Kidney (tissue), 14 donors: ENCODE measurements around the gene NECAB2. TPM values are rescaled to one million over a fixed set of nuclear protein-coding genes. Genes with fewer than 3 reads are reported as not detected.

Experiments
- DNase-seq, 5 donors: peaks; one replicate each; pipeline ENCODE4 v3.0.0-alpha.2; 2013 to 2020
- FAIRE-seq: peaks from 2 replicates; lab custom pipeline; 2012; peaks lifted over from hg19 to GRCh38; lab: Jason Lieb, UNC
- H3K27ac ChIP-seq, 2 donors: one replicate each; pipeline ENCODE4 v1.7.0; 2013; ENCODE audit warnings: low read depth in 2 of 2, low read length in 2 of 2, inconsistent platforms in 1 of 2
- H3K27me3 ChIP-seq: one replicate; pipeline ENCODE4 v1.7.1; 2013; ENCODE audit warnings: low read length, inconsistent platforms; ENCODE audit not compliant: control insufficient read depth, insufficient read depth
- H3K36me3 ChIP-seq, 3 donors: one replicate each; pipeline versions ENCODE4 v1.7.0 to v1.7.1; 2013; ENCODE audit warnings: low read length in 3 of 3, control low read depth in 1 of 3, inconsistent platforms in 1 of 3; ENCODE audit not compliant: insufficient read depth in 3 of 3, control insufficient read depth in 2 of 3
- H3K4me1 ChIP-seq, 3 donors: one replicate each; pipeline versions ENCODE4 v1.7.0 to v1.7.1; 2013; ENCODE audit warnings: low read length in 3 of 3, inconsistent platforms in 1 of 3, low read depth in 1 of 3; ENCODE audit not compliant: control insufficient read depth in 2 of 3, insufficient read depth in 2 of 3
- H3K4me3 ChIP-seq, 3 donors: one replicate each; pipeline versions ENCODE4 v1.7.0 to v1.8.1; 2013; ENCODE audit warnings: low read length in 3 of 3, control low read depth in 1 of 3, inconsistent platforms in 1 of 3
- H3K9ac ChIP-seq, 3 donors: one replicate each; pipeline versions ENCODE4 v1.7.0 to v1.7.1; 2013; ENCODE audit warnings: low read length in 3 of 3, control low read depth in 1 of 3, inconsistent platforms in 1 of 3
- H3K9me3 ChIP-seq, 3 donors: one replicate each; pipeline versions ENCODE4 v1.7.0 to v1.7.1; 2013; ENCODE audit warnings: low read length in 3 of 3, control low read depth in 1 of 3, inconsistent platforms in 1 of 3; ENCODE audit not compliant: control insufficient read depth in 2 of 3, insufficient read depth in 1 of 3
- CTCF ChIP-seq: IDR thresholded peaks from 3 replicates; pipeline ENCODE4 v1.5.1; 2012; ENCODE audit warnings: mild to moderate bottlenecking, moderate library complexity, borderline replicate concordance; ENCODE audit not compliant: insufficient read depth; ENCODE audit errors: extremely low read depth
- intact Hi-C: fragments of 100-400 bp; cut with DNase I; formaldehyde crosslinking; loops from one replicate; pipeline ENCODE4 v1.11.1; 2022
- polyA plus RNA-seq: library from polyadenylated mRNA; stranded (reverse); fragments of 350-450 nt; fragmentation: Illumina TruSeq; extraction: RNeasy Lipid Tissue Mini Kit (QIAGEN cat#74804); gene quantifications from one replicate; pipeline ENCODE4 v1.2.3, GENCODE V29; 2014; ENCODE audit warnings: low read depth, low replicate concordance; ENCODE audit not compliant: insufficient read depth
- total RNA-seq: library from RNA; stranded (reverse); fragmentation: NEBNext Ultra II Directional; extraction: Animal tissue kit (Norgen Biotek cat#: 25700); gene quantifications from one replicate; pipeline ENCODE4 v1.2.1, GENCODE V29; 2021
- donor health status: control.
- donor health status: control.
- donor health status: control.
- donor health status: control.
- donor health status: control.
- donor health status: DM: yes; HTN: yes; CAD: no.
- donor health status: Normal renal cell carcinoma (clear cell type).

Gene NECAB2
- total and polyA plus RNA-seq, 2 donors from 2014 or later = 0.82 to 47.0 TPM

- H3K36me3 ChIP-seq = peaks cover 2 to 8% (median 5%) of the 10 kb centered on the region in 3 donors
- intact Hi-C loops = no loop called here
Observed at GRCh38 chr16:83924686-83925085, 43.4 kb upstream of the NECAB2 start.

GRCh38 chr16:83925095-83925905 lies 42.7 kb upstream of the NECAB2 start:
- no peak for DNase-seq

More at GRCh38 chr16:83924686-83925085, 43.4 kb upstream of the NECAB2 start:
- Histone ChIP-seq H3K27me3 (no peaks in the 10 kb centered on the region), H3K9me3 (no peaks in the 10 kb centered on the region), H3K4me3 (no peak overlapping the region), H3K4me1 (peaks cover 0 to 2% (median 0%) of the 10 kb centered on the region in 3 donors), H3K27ac (no peak overlapping the region), H3K9ac (no peak overlapping the region)
- TF ChIP-seq CTCF = no peak
- FAIRE-seq = no peak
- no peak for DNase-seq

GRCh38 chr16:83925957-83926725 lies 41.9 kb upstream of the NECAB2 start:
- intact Hi-C loops = no loop called here
- Histone ChIP-seq H3K27ac (no peak overlapping the region), H3K27me3 (no peaks in the 10 kb centered on the region), H3K36me3 (peaks cover 0 to 3% (median 0%) of the 10 kb centered on the region in 3 donors), H3K9ac (no peak overlapping the region), H3K4me3 (no peak overlapping the region), H3K9me3 (no peaks in the 10 kb centered on the region), H3K4me1 (peaks cover 0 to 2% (median 0%) of the 10 kb centered on the region in 3 donors)
- FAIRE-seq = no peak
- peak in 1 of 5 donors; percentile 72 for DNase-seq
- TF ChIP-seq CTCF = no peak

More at GRCh38 chr16:83925095-83925905, 42.7 kb upstream of the NECAB2 start:
- Histone ChIP-seq H3K36me3 (peaks cover 0 to 3% (median 2%) of the 10 kb centered on the region in 3 donors), H3K27ac (no peak overlapping the region), H3K9me3 (no peaks in the 10 kb centered on the region), H3K27me3 (no peaks in the 10 kb centered on the region), H3K9ac (no peak overlapping the region), H3K4me1 (peaks cover 0 to 2% (median 0%) of the 10 kb centered on the region in 3 donors), H3K4me3 (no peak overlapping the region)
- no peak for TF ChIP-seq CTCF
- intact Hi-C loops = no loop called here
- no peak for FAIRE-seq
